ENCODE results near the gene EPAS1.
A peak's percentile ranks its signal among the peaks of the same experiment; 100 is the strongest.

The EPAS1 gene

GRCh38 chr2:46273919-46274318, 23.3 kb upstream of the EPAS1 start:
- DNase-seq = no peak

GRCh38 chr2:46274586-46274985, 22.6 kb upstream of the EPAS1 start:
- no peak for DNase-seq

- DNase-seq = no peak
Measured at GRCh38 chr2:46275995-46276394, 21.2 kb upstream of the EPAS1 start.

- no peak for DNase-seq
Measured at GRCh38 chr2:46276642-46277041, 20.6 kb upstream of the EPAS1 start.

GRCh38 chr2:46277431-46278190, 19.6 kb upstream of the EPAS1 start:
- no peak for DNase-seq

- DNase-seq = no peak
Measured at GRCh38 chr2:46278952-46279351, 18.3 kb upstream of the EPAS1 start.

GRCh38 chr2:46281939-46282338, 15.3 kb upstream of the EPAS1 start:
- DNase-seq = no peak

- no peak for DNase-seq
Measured at GRCh38 chr2:46283693-46284092, 13.5 kb upstream of the EPAS1 start.

GRCh38 chr2:46284260-46284659, 12.9 kb upstream of the EPAS1 start:
- DNase-seq = no peak

- no peak for DNase-seq
Measured at GRCh38 chr2:46284796-46285195, 12.4 kb upstream of the EPAS1 start.

- DNase-seq = no peak
Measured at GRCh38 chr2:46286715-46287114, 10.5 kb upstream of the EPAS1 start.

GRCh38 chr2:46290078-46290477, 7.1 kb upstream of the EPAS1 start:
- no peak for DNase-seq

GRCh38 chr2:46293466-46293865, 3.7 kb upstream of the EPAS1 start:
- no peak for DNase-seq

GRCh38 chr2:46294176-46294836, 2.9 kb upstream of the EPAS1 start:
- DNase-seq = peak; percentile 9

- DNase-seq = no peak
Measured at GRCh38 chr2:46296216-46296839, 879 bp upstream of the EPAS1 start.

- no peak for DNase-seq
Measured at GRCh38 chr2:46297546-46298271, 502 bp downstream of the EPAS1 start.

GRCh38 chr2:46298272-46298521, 990 bp downstream of the EPAS1 start:
- DNase-seq = no peak

GRCh38 chr2:46298522-46299353, 1.5 kb downstream of the EPAS1 start:
- DNase-seq = no peak

- DNase-seq = no peak
Measured at GRCh38 chr2:46299365-46300263, 2.4 kb downstream of the EPAS1 start.

GRCh38 chr2:46300406-46300832, 3.2 kb downstream of the EPAS1 start:
- DNase-seq = no peak

- DNase-seq = no peak
Measured at GRCh38 chr2:46302005-46302695, 4.9 kb downstream of the EPAS1 start.

Measured in NCI-H1694 treated with DMSO at 0.1 percent for 48 hours (cell line).